Naive thymus-derived CD4-positive, alpha-beta T cell (primary cell): ENCODE results near the gene CCR4. TPM values are rescaled to one million over a fixed set of nuclear protein-coding genes. Genes with fewer than 3 reads are reported as not detected.
"Not testable (repeated sequence)": the region's sequence is repeated elsewhere in the genome, so short reads cannot be mapped to it uniquely, and the experiment has no call there.

Source experiments
- ATAC-seq: fragments of 150-1000 bp; cut with Tn5 transposase; 2 replicates; pipeline ENCODE4 v1.10.0; 2021; ENCODE audit warnings: mild to moderate bottlenecking, moderate library complexity
- CTCF ChIA-PET: fragments of 350-600 bp; sonication (Branson Sonifier 250); formaldehyde crosslinking; loops from one replicate; lab custom pipeline; 2021; ENCODE audit warnings: antibody characterized with exemption; lab: Charles Lee
- POLR2A ChIA-PET: fragments of 350-600 bp; sonication (Branson Sonifier 250); formaldehyde crosslinking; loops from one replicate; lab custom pipeline; 2021; ENCODE audit warnings: antibody characterized with exemption, inconsistent platforms; lab: Charles Lee
- DNase-seq, 9 donors: peaks; one replicate each; pipeline versions ENCODE4 v3.0.0 to v3.0.0-alpha.2; 2020 to 2022; ENCODE audit warnings: mixed read lengths in 1 of 9
- H3K27ac ChIP-seq: one replicate; pipeline ENCODE4 v1.7.0; 2013; ENCODE audit warnings: mild to moderate bottlenecking, low read depth, low read length, moderate library complexity
- H3K27me3 ChIP-seq, 2 donors: one replicate each; pipeline ENCODE4 v1.7.0; 2013; ENCODE audit warnings: low read length in 2 of 2, mild to moderate bottlenecking in 2 of 2, moderate library complexity in 2 of 2; ENCODE audit not compliant: control insufficient read depth in 2 of 2, insufficient read depth in 2 of 2
- H3K36me3 ChIP-seq, 3 experiments: 1 replicate in 2 of 3; 2 replicates in 1 of 3; pipeline ENCODE4 v1.7.0; 2013; ENCODE audit warnings: low read length in 3 of 3, mild to moderate bottlenecking in 3 of 3, moderate library complexity in 1 of 3; ENCODE audit not compliant: insufficient read depth in 3 of 3, control insufficient read depth in 2 of 3
- H3K4me1 ChIP-seq, 2 donors: one replicate each; pipeline ENCODE4 v1.7.0; 2013; ENCODE audit warnings: low read length in 2 of 2, mild to moderate bottlenecking in 2 of 2, moderate library complexity in 1 of 2; ENCODE audit not compliant: control insufficient read depth in 2 of 2, insufficient read depth in 2 of 2
- H3K4me3 ChIP-seq: 2 replicates; pipeline ENCODE4 v1.7.0; 2013; ENCODE audit warnings: mild to moderate bottlenecking, low read length
- H3K9me3 ChIP-seq, 3 experiments: 1 replicate in 2 of 3; 2 replicates in 1 of 3; pipeline ENCODE4 v1.7.0; 2013; ENCODE audit warnings: low read length in 3 of 3; ENCODE audit not compliant: control insufficient read depth in 2 of 3
- H3K27ac Mint-ChIP-seq, 9 donors: one replicate each; pipeline ENCODE4 v1.8.0; 2020 to 2022; ENCODE audit warnings: mixed read lengths in 9 of 9, mild to moderate bottlenecking in 8 of 9, moderate library complexity in 5 of 9, inconsistent platforms in 2 of 9
- H3K27me3 Mint-ChIP-seq, 5 donors: one replicate each; pipeline ENCODE4 v1.8.0; 2021 to 2022; ENCODE audit warnings: mixed read lengths in 5 of 5, mild to moderate bottlenecking in 1 of 5
- H3K36me3 Mint-ChIP-seq, 5 donors: one replicate each; pipeline ENCODE4 v1.8.0; 2020 to 2022; ENCODE audit warnings: mixed read lengths in 5 of 5, mild to moderate bottlenecking in 3 of 5, inconsistent platforms in 1 of 5
- H3K4me1 Mint-ChIP-seq, 7 donors: one replicate each; pipeline ENCODE4 v1.8.0; 2020 to 2022; ENCODE audit warnings: mixed read lengths in 7 of 7, mild to moderate bottlenecking in 3 of 7, inconsistent platforms in 1 of 7
- H3K4me3 Mint-ChIP-seq, 10 donors: one replicate each; pipeline ENCODE4 v1.8.0; 2020 to 2022; ENCODE audit warnings: mild to moderate bottlenecking in 10 of 10, mixed read lengths in 10 of 10, moderate library complexity in 6 of 10, inconsistent platforms in 2 of 10
- H3K9me3 Mint-ChIP-seq, 11 donors: one replicate each; pipeline ENCODE4 v1.8.0; 2020 to 2022; ENCODE audit warnings: mixed read lengths in 11 of 11, mild to moderate bottlenecking in 4 of 11, inconsistent platforms in 1 of 11, moderate library complexity in 1 of 11
- intact Hi-C, 2 donors: fragments of 100-400 bp; cut with micrococcal nuclease; formaldehyde crosslinking; loops; one replicate each; pipeline ENCODE4 v1.15.1; 2023
- polyA plus RNA-seq, 2 donors: library from polyadenylated mRNA; unstranded; fragments of 300-500 nt; fragmentation: Illumina TruSeq; gene quantifications; one replicate each; pipeline ENCODE4 v1.2.3, GENCODE V29; 2021
- total RNA-seq, 6 experiments: library from RNA in 5 of 6; stranded (reverse) in 5 of 6; gene quantifications; 1 replicate in 5 of 6; 2 replicates in 1 of 6; pipeline ENCODE4 v1.2.3 and lab custom pipeline; 2021 to 2026

Gene CCR4
- total and polyA plus RNA-seq, 7 experiments from 2014 or later = 0.40 to 37.3 (median 2.4) TPM

DNA sequence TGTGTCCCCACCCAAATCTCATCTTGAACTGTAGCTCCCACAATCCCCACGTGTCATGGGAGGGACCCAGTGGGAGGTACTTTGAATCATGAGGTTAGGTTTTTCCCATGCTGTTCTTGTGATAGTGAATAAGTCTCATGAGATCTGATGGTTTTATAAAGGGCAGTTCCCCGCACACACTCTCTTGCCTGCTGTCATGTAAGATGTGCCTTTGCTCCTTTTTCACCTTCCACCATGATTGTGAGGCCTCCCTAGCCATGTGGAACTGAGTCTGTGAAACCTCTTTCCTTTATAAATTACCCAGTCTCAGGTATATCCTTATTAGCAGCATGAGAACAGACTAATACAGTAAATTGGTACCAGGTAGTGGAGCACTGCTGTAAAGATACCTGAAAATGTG is 13.3 kb downstream of the CCR4 start:
- CTCF ChIA-PET, H3K27ac ChIP-seq, H3K4me3 Mint-ChIP-seq, H3K36me3 ChIP-seq, DNase-seq, H3K27me3 Mint-ChIP-seq, POLR2A ChIA-PET, H3K4me3 ChIP-seq, ATAC-seq, H3K27me3 ChIP-seq: not testable (repeated sequence)
- intact Hi-C loops = loop anchor here in 1 of 2 donors (5.0 kb wide), 1 partner anchor 43 kb away; no protein-coding TSS in a partner anchor
- Mint-ChIP-seq H3K36me3 (peaks cover 10 to 38% (median 12%) of the 10 kb centered on the region in 5 donors), H3K27ac (peak overlapping the region in 5 of 9 donors; percentile 53 to 95 (median 90)), H3K4me1 (peaks cover 11 to 36% (median 22%) of the 10 kb centered on the region in 7 donors), H3K9me3 (peaks cover 6 to 33% (median 17%) of the 10 kb centered on the region in 11 donors)
- Histone ChIP-seq H3K9me3 (peaks cover 0 to 13% (median 0%) of the 10 kb centered on the region in 3 experiments), H3K4me1 (peaks cover 11 to 17% of the 10 kb centered on the region in 2 donors)

DNA sequence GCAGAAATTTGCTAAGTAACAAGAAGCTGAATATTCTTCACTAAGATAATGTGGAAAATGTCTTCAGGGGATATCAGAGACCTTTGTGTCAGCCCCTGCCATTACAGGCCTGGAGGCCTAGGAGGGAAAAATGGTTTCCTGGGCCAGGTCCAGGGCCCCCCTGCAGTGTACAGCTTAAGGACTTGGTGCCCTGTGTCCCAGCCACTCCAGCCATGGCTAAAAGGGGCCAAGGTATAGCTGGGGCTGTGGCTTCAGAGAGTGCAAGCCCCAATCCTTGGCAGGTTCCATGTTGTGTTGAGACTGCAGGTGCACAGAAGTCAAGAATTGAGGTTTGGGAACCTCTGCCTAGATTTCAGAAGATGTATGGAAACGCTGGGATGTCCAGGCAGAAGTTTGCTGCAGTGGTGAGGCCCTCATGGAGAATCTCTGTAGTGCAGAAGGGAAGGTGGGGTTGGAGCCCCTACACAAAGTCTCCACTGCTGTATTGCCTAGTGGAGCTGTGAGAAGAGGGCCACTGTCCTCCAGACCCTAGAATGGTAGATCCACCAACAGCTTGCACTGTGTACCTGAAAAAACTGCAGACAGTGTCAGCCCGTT is 14.3 kb downstream of the CCR4 start:
- H3K27ac Mint-ChIP-seq, H3K36me3 ChIP-seq, POLR2A ChIA-PET, CTCF ChIA-PET, H3K4me3 ChIP-seq, H3K27ac ChIP-seq, H3K4me1 ChIP-seq, DNase-seq, intact Hi-C loops, H3K27me3 Mint-ChIP-seq, H3K4me3 Mint-ChIP-seq, H3K27me3 ChIP-seq, ATAC-seq: not testable (repeated sequence)
- Mint-ChIP-seq H3K36me3 (peaks cover 10 to 36% (median 12%) of the 10 kb centered on the region in 5 donors), H3K9me3 (peaks cover 6 to 33% (median 17%) of the 10 kb centered on the region in 11 donors), H3K4me1 (peaks cover 6 to 28% (median 16%) of the 10 kb centered on the region in 7 donors)
- H3K9me3 ChIP-seq = peaks cover 0 to 13% (median 0%) of the 10 kb centered on the region in 3 experiments

DNA sequence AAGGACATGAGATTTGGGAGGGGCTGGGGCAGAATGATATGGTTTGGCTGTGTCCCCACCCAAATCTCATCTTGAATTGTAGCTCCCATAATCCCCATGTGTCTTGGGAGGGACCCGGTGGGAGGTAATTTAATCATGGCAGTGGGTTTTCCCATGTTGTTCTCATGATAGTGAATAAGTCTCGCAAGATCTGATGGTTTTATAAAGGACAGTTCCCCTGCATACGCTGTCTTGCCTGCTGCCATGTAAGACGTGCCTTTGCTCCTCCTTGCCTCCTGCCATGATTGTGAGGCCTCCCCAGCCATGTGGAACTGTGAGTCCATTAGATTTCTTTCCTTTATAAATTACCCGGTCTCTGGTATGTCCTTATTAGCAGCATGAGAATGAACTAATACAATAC is 15.2 kb downstream of the CCR4 start:
- H3K27me3 ChIP-seq, H3K4me1 ChIP-seq, CTCF ChIA-PET, H3K27ac ChIP-seq, H3K27me3 Mint-ChIP-seq, H3K36me3 ChIP-seq, H3K4me3 Mint-ChIP-seq, DNase-seq, ATAC-seq, intact Hi-C loops, H3K4me3 ChIP-seq, H3K27ac Mint-ChIP-seq, POLR2A ChIA-PET: not testable (repeated sequence)
- Mint-ChIP-seq H3K4me1 (peaks cover 2 to 20% (median 8%) of the 10 kb centered on the region in 7 donors), H3K36me3 (peaks cover 10 to 37% (median 12%) of the 10 kb centered on the region in 5 donors), H3K9me3 (peaks cover 6 to 33% (median 17%) of the 10 kb centered on the region in 11 donors)
- peaks cover 0 to 13% (median 0%) of the 10 kb centered on the region in 3 experiments for H3K9me3 ChIP-seq

DNA sequence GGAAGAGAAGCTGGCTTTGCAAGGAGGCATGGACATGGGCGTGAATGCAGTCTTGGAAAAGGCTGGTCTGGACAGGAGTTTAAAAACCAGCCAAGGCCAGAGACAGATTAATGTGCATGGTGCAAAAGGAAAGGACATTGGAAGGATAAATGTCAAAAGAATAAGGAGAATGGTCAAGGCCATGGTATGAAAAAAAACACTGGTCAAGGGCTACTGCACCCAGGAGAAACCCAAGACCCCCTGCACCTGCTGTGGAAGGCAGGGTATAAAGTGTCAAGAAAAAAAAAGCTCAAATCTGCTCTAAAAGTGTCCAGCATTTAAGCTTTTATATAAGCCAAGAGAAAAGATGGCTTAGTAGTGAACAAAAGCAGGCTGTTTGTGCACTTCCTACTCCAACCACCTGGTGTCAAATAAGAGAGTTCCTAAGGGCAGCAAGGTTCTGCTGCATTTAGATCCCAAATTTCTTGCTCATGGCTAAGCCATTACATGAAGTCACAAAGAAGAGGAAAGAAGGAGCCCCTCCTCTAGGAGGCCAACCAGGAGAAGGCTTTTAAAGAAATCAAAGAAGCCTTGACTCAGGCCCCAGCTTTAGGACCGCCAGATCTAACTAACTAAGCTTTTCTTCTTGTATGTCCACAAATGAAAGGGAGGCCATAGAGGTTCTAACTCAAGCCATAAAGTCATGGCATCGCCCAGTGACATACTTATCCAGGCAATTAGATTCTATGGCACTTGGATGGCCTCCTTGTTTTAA is 16.9 kb downstream of the CCR4 start:
- CTCF ChIA-PET = interaction anchor here (0.6 to 1.5 kb wide), 4 partner anchors 11 to 106 kb away, joined by 3 to 5 read pairs (median 4); no protein-coding TSS in a partner anchor

DNA sequence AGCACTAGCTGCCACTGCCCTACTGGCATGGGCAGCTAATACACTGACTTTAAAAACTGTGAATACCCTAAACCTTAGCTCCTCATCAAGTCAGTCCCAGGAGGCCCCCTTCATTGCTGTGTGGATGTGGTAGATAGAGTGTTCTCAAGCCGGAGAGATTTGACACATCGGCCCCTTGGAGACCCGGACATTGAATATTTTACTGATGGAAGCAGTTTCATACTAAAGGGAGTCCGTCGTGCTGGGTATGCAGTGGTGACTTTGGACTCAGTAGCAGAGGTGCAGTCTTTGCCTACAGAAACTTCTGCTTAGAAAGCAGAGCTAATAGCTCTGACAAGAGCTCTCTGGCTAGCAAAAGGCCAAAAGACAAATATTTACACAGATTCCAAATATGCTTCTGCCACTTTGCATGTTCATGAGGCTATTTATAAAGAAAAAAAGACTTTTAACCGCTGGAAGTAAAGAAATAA is 17.5 kb downstream of the CCR4 start:
- ATAC-seq (no peak), DNase-seq (no peak)
- Histone ChIP-seq H3K4me1 (peaks cover 4 to 11% of the 10 kb centered on the region in 2 donors), H3K9me3 (peaks cover 0 to 13% (median 0%) of the 10 kb centered on the region in 3 experiments), H3K27me3 (no peaks in the 10 kb centered on the region), H3K36me3 (no peaks in the 10 kb centered on the region), H3K4me3 (no peak overlapping the region), H3K27ac (no peak overlapping the region)
- Mint-ChIP-seq H3K27ac (no peak overlapping the region), H3K4me3 (no peak overlapping the region), H3K9me3 (peaks cover 6 to 31% (median 17%) of the 10 kb centered on the region in 11 donors), H3K36me3 (peaks cover 10 to 34% (median 12%) of the 10 kb centered on the region in 5 donors), H3K4me1 (peaks cover 4 to 36% (median 8%) of the 10 kb centered on the region in 7 donors), H3K27me3 (no peaks in the 10 kb centered on the region)
- POLR2A ChIA-PET = no interaction called here
- intact Hi-C loops = no loop called here
- CTCF ChIA-PET = interaction anchor here (0.6 to 1.5 kb wide), 4 partner anchors 11 to 105 kb away, joined by 3 to 5 read pairs (median 4); no protein-coding TSS in a partner anchor

More for the DNA sequence above, 16.9 kb downstream of the CCR4 start:
- Mint-ChIP-seq H3K27ac (no peak overlapping the region), H3K36me3 (peaks cover 10 to 37% (median 12%) of the 10 kb centered on the region in 5 donors), H3K9me3 (peaks cover 6 to 33% (median 17%) of the 10 kb centered on the region in 11 donors), H3K27me3 (no peaks in the 10 kb centered on the region), H3K4me1 (peaks cover 6 to 33% (median 8%) of the 10 kb centered on the region in 7 donors), H3K4me3 (no peak overlapping the region)
- no peak for DNase-seq
- intact Hi-C loops = no loop called here
- POLR2A ChIA-PET = no interaction called here
- Histone ChIP-seq H3K4me3 (no peak overlapping the region), H3K27me3 (no peaks in the 10 kb centered on the region), H3K9me3 (peaks cover 0 to 13% (median 0%) of the 10 kb centered on the region in 3 experiments), H3K36me3 (no peaks in the 10 kb centered on the region), H3K27ac (no peak overlapping the region), H3K4me1 (peaks cover 0 to 5% of the 10 kb centered on the region in 2 donors)
- no peak for ATAC-seq

DNA sequence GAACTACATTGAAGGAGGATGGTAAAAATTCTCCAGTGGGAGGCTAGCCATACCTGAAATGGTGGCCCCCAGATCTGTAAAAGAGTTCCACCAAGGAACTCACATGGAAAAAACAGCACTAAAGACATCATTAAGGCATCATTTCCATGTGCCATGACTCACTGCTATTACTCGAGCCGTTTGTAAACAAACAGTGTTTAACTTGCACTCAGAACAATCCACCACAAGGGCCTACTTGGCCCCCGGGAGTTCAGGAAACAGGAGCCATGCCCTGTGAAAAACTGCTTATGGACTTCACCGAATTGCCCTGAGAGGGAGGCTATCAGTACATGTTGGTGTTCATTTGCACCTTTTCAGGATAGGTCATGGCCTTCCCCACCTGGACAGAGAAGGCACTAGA is 18.2 kb downstream of the CCR4 start:
- Mint-ChIP-seq H3K27ac (no peak overlapping the region), H3K36me3 (peaks cover 10 to 28% (median 12%) of the 10 kb centered on the region in 5 donors), H3K27me3 (no peaks in the 10 kb centered on the region), H3K4me3 (no peak overlapping the region), H3K9me3 (peaks cover 6 to 25% (median 14%) of the 10 kb centered on the region in 11 donors), H3K4me1 (peaks cover 0 to 36% (median 7%) of the 10 kb centered on the region in 7 donors)
- Histone ChIP-seq H3K9me3 (peaks cover 0 to 13% (median 0%) of the 10 kb centered on the region in 3 experiments), H3K4me1 (peaks cover 6 to 18% of the 10 kb centered on the region in 2 donors), H3K27ac (no peak overlapping the region), H3K27me3 (no peaks in the 10 kb centered on the region), H3K4me3 (no peak overlapping the region), H3K36me3 (no peaks in the 10 kb centered on the region)
- DNase-seq = no peak
- intact Hi-C loops = no loop called here
- ATAC-seq = no peak
- POLR2A ChIA-PET = interaction anchor here (0.6 kb wide), 1 partner anchor 9 kb away, joined by 3 read pairs; no protein-coding TSS in a partner anchor
- CTCF ChIA-PET = no interaction called here
